WTC11 (cell line): ENCODE measurements around the gene ASCC1. TPM values are rescaled to one million over a fixed set of nuclear protein-coding genes. Genes with fewer than 3 reads are reported as not detected.

Source experiments
- ATAC-seq: fragments of 200-7000 bp; cut with Tn5 transposase; 2 replicates; pipeline ENCODE4 v1.10.0; 2021; ENCODE audit warnings: mild to moderate bottlenecking, moderate library complexity
- CTCF ChIA-PET: fragments of 300-600 bp; sonication (Branson Sonifier 250); formaldehyde crosslinking; loops from one replicate; lab custom pipeline; 2021; ENCODE audit warnings: antibody characterized with exemption; lab: Charles Lee
- POLR2A ChIA-PET: fragments of 350-600 bp; sonication (Branson Sonifier 250); formaldehyde crosslinking; loops from one replicate; lab custom pipeline; 2021; ENCODE audit warnings: antibody characterized with exemption; lab: Charles Lee
- DNase-seq: peaks from one replicate; pipeline ENCODE4 v3.0.0; 2021; ENCODE audit warnings: low spot score
- H3K27ac Mint-ChIP-seq: 2 replicates; pipeline ENCODE4 v1.8.0; 2021; ENCODE audit warnings: mixed read lengths
- H3K27me3 Mint-ChIP-seq: 2 replicates; pipeline ENCODE4 v1.8.0; 2021; ENCODE audit warnings: low read depth, mild to moderate bottlenecking, moderate library complexity, mixed read lengths
- H3K36me3 Mint-ChIP-seq: 2 replicates; pipeline ENCODE4 v1.8.0; 2021; ENCODE audit warnings: mixed read lengths
- H3K4me1 Mint-ChIP-seq: 2 replicates; pipeline ENCODE4 v1.8.0; 2022; ENCODE audit warnings: mixed read lengths
- H3K4me3 Mint-ChIP-seq: 2 replicates; pipeline ENCODE4 v1.8.0; 2021; ENCODE audit warnings: mild to moderate bottlenecking, moderate library complexity, mixed read lengths
- H3K9me3 Mint-ChIP-seq: 2 replicates; pipeline ENCODE4 v1.8.0; 2021; ENCODE audit warnings: mixed read lengths
- CREB1 ChIP-seq: sonication (generic); formaldehyde crosslinking; IDR thresholded peaks from 2 replicates; pipeline ENCODE4 v1.8.0; 2023; ENCODE audit warnings: mild to moderate bottlenecking, missing genetic modification reagents
- ELF4 ChIP-seq: sonication (generic); formaldehyde crosslinking; IDR thresholded peaks from 2 replicates; pipeline ENCODE4 v1.8.1; 2022; ENCODE audit warnings: low read depth, mild to moderate bottlenecking, moderate library complexity, missing genetic modification reagents
- HMGA2 ChIP-seq: fragments of 250-450 bp; sonication (Bioruptor Pico); IDR thresholded peaks from 2 replicates; pipeline ENCODE4 v1.4.0; 2021; ENCODE audit warnings: mild to moderate bottlenecking, moderate library complexity
- NR1H2 ChIP-seq: sonication (generic); formaldehyde crosslinking; IDR thresholded peaks from 2 replicates; pipeline ENCODE4 v1.9.0; 2021; ENCODE audit warnings: mild to moderate bottlenecking, moderate library complexity, missing genetic modification reagents
- RORB ChIP-seq: fragments of 250-450 bp; sonication (Bioruptor Pico); IDR thresholded peaks from 2 replicates; pipeline ENCODE4 v1.9.0; 2021; ENCODE audit warnings: mild to moderate bottlenecking
- SOX15 ChIP-seq: fragments of 250-450 bp; sonication (Bioruptor Pico); IDR thresholded peaks from 2 replicates; pipeline ENCODE4 v1.9.0; 2021; ENCODE audit warnings: mild to moderate bottlenecking
- TEAD1 ChIP-seq: sonication (generic); formaldehyde crosslinking; IDR thresholded peaks from 2 replicates; pipeline ENCODE4 v1.8.0; 2022; ENCODE audit warnings: mild to moderate bottlenecking, missing genetic modification reagents
- TP53 ChIP-seq: sonication (generic); formaldehyde crosslinking; IDR thresholded peaks from 2 replicates; pipeline ENCODE4 v1.8.1; 2023; ENCODE audit warnings: mild to moderate bottlenecking, missing genetic modification reagents
- ZBTB21 ChIP-seq: sonication (generic); formaldehyde crosslinking; IDR thresholded peaks from 2 replicates; pipeline ENCODE4 v1.8.1; 2023; ENCODE audit warnings: mild to moderate bottlenecking, missing genetic modification reagents, borderline replicate concordance
- ZNF219 ChIP-seq: sonication (generic); formaldehyde crosslinking; IDR thresholded peaks from 2 replicates; pipeline ENCODE4 v1.8.0; 2023; ENCODE audit warnings: missing genetic modification reagents, mild to moderate bottlenecking, borderline replicate concordance
- ZNF396 ChIP-seq: fragments of 250-450 bp; sonication (Bioruptor Pico); IDR thresholded peaks from 2 replicates; pipeline ENCODE4 v1.8.0; 2021; ENCODE audit warnings: mild to moderate bottlenecking, moderate library complexity, borderline replicate concordance
- ZNF416 ChIP-seq: fragments of 250-450 bp; sonication (Bioruptor Pico); IDR thresholded peaks from 2 replicates; pipeline ENCODE4 v1.9.0; 2021; ENCODE audit warnings: mild to moderate bottlenecking, inconsistent platforms
- total RNA-seq: library from RNA; stranded (reverse); gene quantifications from 3 replicates; pipeline ENCODE4 v1.2.3, GENCODE V29; 2021
- TF ChIP-seq, protein P1 (sequence below): sonication (generic); formaldehyde crosslinking; IDR thresholded peaks from 2 replicates; pipeline ENCODE4 v1.8.0; 2022; ENCODE audit warnings: mild to moderate bottlenecking, missing genetic modification reagents
- TF ChIP-seq, protein P2 (sequence below): sonication (generic); formaldehyde crosslinking; IDR thresholded peaks from 2 replicates; pipeline ENCODE4 v1.8.1; 2022; ENCODE audit warnings: mild to moderate bottlenecking, missing genetic modification reagents, moderate library complexity, borderline replicate concordance
- TF ChIP-seq, protein P3 (sequence below): sonication (generic); formaldehyde crosslinking; conservative IDR thresholded peaks from 2 replicates; pipeline ENCODE4 v1.8.1; 2023; ENCODE audit warnings: mild to moderate bottlenecking, low read depth, missing genetic modification reagents, moderate library complexity
- TF ChIP-seq, protein P4 (sequence below): sonication (generic); formaldehyde crosslinking; IDR thresholded peaks from 2 replicates; pipeline ENCODE4 v1.8.1; 2023; ENCODE audit warnings: mild to moderate bottlenecking, missing genetic modification reagents, borderline replicate concordance
- TF ChIP-seq, protein P5 (sequence below): sonication (generic); formaldehyde crosslinking; IDR thresholded peaks from 2 replicates; pipeline ENCODE4 v1.8.0; 2023; ENCODE audit warnings: missing genetic modification reagents, mild to moderate bottlenecking, borderline replicate concordance
- TF ChIP-seq, protein P6 (sequence below): sonication (generic); formaldehyde crosslinking; IDR thresholded peaks from 2 replicates; pipeline ENCODE4 v1.8.0; 2022; ENCODE audit warnings: mild to moderate bottlenecking, missing genetic modification reagents
- TF ChIP-seq, protein P7 (sequence below): sonication (generic); formaldehyde crosslinking; IDR thresholded peaks from 2 replicates; pipeline ENCODE4 v1.8.1; 2023; ENCODE audit warnings: mild to moderate bottlenecking, missing genetic modification reagents, moderate library complexity
- TF ChIP-seq, protein P8 (sequence below): sonication (generic); formaldehyde crosslinking; IDR thresholded peaks from 2 replicates; pipeline ENCODE4 v1.8.1; 2023; ENCODE audit warnings: mild to moderate bottlenecking, missing genetic modification reagents

ASCC1 gene
- total RNA-seq, 1 experiment from 2014 or later, result 30.4 TPM

DNA sequence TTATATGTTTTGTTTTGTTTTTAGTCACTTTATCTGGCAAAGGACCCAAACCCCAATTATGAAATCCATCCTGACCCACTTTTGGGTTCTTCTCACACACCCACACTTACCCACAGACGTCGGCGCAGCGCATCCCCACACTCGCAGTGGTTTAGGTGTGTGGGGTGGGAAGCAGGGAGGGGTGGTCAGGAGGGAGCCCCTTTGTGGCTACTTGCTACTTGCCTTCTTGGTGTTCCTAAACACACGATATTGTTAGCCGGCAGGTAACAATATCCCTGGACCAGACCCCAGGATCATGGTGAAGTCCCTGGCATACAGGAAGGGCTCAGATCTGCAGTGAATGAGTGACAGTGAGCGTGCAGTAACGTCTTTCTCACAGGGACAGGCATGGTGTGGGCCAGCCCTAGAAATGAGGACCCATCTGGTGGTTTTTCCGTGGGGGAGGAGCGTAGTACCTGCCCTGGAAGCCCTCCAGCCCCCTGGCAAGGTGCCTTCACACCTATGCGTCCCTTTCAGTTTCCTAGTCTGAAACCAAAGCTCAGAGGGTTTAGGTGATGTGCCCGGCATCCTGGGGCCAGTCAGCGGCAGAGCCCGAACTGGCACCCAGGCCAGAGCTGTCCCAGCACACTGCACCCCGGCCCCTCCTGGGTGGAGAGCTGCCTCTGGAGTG lies 132.2 kb downstream of the ASCC1 start:
- no peaks in the 10 kb centered on the region for H3K9me3 Mint-ChIP-seq
- H3K27ac Mint-ChIP-seq, result no peak overlapping the region
- peaks cover 40% of the 10 kb centered on the region for H3K27me3 Mint-ChIP-seq
- H3K4me1 Mint-ChIP-seq, result peaks cover 21% of the 10 kb centered on the region
- no peak for ATAC-seq
- TF ChIP-seq, protein P1, sequence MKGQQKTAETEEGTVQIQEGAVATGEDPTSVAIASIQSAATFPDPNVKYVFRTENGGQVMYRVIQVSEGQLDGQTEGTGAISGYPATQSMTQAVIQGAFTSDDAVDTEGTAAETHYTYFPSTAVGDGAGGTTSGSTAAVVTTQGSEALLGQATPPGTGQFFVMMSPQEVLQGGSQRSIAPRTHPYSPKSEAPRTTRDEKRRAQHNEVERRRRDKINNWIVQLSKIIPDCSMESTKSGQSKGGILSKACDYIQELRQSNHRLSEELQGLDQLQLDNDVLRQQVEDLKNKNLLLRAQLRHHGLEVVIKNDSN (CRISPR knock-in tag), result no peak
- TF ChIP-seq, protein P2, sequence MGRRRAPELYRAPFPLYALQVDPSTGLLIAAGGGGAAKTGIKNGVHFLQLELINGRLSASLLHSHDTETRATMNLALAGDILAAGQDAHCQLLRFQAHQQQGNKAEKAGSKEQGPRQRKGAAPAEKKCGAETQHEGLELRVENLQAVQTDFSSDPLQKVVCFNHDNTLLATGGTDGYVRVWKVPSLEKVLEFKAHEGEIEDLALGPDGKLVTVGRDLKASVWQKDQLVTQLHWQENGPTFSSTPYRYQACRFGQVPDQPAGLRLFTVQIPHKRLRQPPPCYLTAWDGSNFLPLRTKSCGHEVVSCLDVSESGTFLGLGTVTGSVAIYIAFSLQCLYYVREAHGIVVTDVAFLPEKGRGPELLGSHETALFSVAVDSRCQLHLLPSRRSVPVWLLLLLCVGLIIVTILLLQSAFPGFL (CRISPR knock-in tag), result no peak
- TF ChIP-seq, protein P3, sequence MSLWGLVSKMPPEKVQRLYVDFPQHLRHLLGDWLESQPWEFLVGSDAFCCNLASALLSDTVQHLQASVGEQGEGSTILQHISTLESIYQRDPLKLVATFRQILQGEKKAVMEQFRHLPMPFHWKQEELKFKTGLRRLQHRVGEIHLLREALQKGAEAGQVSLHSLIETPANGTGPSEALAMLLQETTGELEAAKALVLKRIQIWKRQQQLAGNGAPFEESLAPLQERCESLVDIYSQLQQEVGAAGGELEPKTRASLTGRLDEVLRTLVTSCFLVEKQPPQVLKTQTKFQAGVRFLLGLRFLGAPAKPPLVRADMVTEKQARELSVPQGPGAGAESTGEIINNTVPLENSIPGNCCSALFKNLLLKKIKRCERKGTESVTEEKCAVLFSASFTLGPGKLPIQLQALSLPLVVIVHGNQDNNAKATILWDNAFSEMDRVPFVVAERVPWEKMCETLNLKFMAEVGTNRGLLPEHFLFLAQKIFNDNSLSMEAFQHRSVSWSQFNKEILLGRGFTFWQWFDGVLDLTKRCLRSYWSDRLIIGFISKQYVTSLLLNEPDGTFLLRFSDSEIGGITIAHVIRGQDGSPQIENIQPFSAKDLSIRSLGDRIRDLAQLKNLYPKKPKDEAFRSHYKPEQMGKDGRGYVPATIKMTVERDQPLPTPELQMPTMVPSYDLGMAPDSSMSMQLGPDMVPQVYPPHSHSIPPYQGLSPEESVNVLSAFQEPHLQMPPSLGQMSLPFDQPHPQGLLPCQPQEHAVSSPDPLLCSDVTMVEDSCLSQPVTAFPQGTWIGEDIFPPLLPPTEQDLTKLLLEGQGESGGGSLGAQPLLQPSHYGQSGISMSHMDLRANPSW (CRISPR knock-in tag), result no peak
- TF ChIP-seq, protein P4, sequence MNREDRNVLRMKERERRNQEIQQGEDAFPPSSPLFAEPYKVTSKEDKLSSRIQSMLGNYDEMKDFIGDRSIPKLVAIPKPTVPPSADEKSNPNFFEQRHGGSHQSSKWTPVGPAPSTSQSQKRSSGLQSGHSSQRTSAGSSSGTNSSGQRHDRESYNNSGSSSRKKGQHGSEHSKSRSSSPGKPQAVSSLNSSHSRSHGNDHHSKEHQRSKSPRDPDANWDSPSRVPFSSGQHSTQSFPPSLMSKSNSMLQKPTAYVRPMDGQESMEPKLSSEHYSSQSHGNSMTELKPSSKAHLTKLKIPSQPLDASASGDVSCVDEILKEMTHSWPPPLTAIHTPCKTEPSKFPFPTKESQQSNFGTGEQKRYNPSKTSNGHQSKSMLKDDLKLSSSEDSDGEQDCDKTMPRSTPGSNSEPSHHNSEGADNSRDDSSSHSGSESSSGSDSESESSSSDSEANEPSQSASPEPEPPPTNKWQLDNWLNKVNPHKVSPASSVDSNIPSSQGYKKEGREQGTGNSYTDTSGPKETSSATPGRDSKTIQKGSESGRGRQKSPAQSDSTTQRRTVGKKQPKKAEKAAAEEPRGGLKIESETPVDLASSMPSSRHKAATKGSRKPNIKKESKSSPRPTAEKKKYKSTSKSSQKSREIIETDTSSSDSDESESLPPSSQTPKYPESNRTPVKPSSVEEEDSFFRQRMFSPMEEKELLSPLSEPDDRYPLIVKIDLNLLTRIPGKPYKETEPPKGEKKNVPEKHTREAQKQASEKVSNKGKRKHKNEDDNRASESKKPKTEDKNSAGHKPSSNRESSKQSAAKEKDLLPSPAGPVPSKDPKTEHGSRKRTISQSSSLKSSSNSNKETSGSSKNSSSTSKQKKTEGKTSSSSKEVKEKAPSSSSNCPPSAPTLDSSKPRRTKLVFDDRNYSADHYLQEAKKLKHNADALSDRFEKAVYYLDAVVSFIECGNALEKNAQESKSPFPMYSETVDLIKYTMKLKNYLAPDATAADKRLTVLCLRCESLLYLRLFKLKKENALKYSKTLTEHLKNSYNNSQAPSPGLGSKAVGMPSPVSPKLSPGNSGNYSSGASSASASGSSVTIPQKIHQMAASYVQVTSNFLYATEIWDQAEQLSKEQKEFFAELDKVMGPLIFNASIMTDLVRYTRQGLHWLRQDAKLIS, result no peak
- no peak for TF ChIP-seq ZNF396 (CRISPR knock-in tag)
- TF ChIP-seq ZNF416 (CRISPR knock-in tag), result no peak
- TF ChIP-seq, protein P5, sequence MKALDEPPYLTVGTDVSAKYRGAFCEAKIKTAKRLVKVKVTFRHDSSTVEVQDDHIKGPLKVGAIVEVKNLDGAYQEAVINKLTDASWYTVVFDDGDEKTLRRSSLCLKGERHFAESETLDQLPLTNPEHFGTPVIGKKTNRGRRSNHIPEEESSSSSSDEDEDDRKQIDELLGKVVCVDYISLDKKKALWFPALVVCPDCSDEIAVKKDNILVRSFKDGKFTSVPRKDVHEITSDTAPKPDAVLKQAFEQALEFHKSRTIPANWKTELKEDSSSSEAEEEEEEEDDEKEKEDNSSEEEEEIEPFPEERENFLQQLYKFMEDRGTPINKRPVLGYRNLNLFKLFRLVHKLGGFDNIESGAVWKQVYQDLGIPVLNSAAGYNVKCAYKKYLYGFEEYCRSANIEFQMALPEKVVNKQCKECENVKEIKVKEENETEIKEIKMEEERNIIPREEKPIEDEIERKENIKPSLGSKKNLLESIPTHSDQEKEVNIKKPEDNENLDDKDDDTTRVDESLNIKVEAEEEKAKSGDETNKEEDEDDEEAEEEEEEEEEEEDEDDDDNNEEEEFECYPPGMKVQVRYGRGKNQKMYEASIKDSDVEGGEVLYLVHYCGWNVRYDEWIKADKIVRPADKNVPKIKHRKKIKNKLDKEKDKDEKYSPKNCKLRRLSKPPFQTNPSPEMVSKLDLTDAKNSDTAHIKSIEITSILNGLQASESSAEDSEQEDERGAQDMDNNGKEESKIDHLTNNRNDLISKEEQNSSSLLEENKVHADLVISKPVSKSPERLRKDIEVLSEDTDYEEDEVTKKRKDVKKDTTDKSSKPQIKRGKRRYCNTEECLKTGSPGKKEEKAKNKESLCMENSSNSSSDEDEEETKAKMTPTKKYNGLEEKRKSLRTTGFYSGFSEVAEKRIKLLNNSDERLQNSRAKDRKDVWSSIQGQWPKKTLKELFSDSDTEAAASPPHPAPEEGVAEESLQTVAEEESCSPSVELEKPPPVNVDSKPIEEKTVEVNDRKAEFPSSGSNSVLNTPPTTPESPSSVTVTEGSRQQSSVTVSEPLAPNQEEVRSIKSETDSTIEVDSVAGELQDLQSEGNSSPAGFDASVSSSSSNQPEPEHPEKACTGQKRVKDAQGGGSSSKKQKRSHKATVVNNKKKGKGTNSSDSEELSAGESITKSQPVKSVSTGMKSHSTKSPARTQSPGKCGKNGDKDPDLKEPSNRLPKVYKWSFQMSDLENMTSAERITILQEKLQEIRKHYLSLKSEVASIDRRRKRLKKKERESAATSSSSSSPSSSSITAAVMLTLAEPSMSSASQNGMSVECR (CRISPR knock-in tag), result no peak
- no peak for TF ChIP-seq ZBTB21 (CRISPR knock-in tag)
- TF ChIP-seq, protein P6, sequence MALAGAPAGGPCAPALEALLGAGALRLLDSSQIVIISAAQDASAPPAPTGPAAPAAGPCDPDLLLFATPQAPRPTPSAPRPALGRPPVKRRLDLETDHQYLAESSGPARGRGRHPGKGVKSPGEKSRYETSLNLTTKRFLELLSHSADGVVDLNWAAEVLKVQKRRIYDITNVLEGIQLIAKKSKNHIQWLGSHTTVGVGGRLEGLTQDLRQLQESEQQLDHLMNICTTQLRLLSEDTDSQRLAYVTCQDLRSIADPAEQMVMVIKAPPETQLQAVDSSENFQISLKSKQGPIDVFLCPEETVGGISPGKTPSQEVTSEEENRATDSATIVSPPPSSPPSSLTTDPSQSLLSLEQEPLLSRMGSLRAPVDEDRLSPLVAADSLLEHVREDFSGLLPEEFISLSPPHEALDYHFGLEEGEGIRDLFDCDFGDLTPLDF (CRISPR knock-in tag), result no peak
- TF ChIP-seq HMGA2, result no peak
- no peak for TF ChIP-seq TEAD1 (CRISPR knock-in tag)
- TF ChIP-seq, protein P7, sequence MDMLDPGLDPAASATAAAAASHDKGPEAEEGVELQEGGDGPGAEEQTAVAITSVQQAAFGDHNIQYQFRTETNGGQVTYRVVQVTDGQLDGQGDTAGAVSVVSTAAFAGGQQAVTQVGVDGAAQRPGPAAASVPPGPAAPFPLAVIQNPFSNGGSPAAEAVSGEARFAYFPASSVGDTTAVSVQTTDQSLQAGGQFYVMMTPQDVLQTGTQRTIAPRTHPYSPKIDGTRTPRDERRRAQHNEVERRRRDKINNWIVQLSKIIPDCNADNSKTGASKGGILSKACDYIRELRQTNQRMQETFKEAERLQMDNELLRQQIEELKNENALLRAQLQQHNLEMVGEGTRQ (CRISPR knock-in tag), result no peak
- TF ChIP-seq CREB1, result no peak
- TF ChIP-seq TP53 (CRISPR knock-in tag), result no peak
- no peak for TF ChIP-seq ZNF219
- TF ChIP-seq ELF4 (CRISPR knock-in tag), result no peak
- TF ChIP-seq NR1H2 (CRISPR knock-in tag), result no peak
- TF ChIP-seq, protein P8, sequence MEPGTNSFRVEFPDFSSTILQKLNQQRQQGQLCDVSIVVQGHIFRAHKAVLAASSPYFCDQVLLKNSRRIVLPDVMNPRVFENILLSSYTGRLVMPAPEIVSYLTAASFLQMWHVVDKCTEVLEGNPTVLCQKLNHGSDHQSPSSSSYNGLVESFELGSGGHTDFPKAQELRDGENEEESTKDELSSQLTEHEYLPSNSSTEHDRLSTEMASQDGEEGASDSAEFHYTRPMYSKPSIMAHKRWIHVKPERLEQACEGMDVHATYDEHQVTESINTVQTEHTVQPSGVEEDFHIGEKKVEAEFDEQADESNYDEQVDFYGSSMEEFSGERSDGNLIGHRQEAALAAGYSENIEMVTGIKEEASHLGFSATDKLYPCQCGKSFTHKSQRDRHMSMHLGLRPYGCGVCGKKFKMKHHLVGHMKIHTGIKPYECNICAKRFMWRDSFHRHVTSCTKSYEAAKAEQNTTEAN, result no peak
- no peak for TF ChIP-seq RORB
- no peak for TF ChIP-seq SOX15
- no peak for DNase-seq
- ChIA-PET CTCF (interaction anchor here (0.5 to 2.5 kb wide), 6 partner anchors 14 to 164 kb away, joined by 3 to 13 read pairs (median 4); no protein-coding TSS in a partner anchor), POLR2A (no interaction called here)
- H3K4me3 Mint-ChIP-seq, result no peak overlapping the region
- no peaks in the 10 kb centered on the region for H3K36me3 Mint-ChIP-seq
